ENCODE results near the gene MIEF1.
A peak's percentile ranks its signal among the peaks of the same experiment; 100 is the strongest.

MIEF1 gene

GRCh38 chr22:39502109-39502788, at the start of gene MIEF1:
Gene MIEF1, plus strand, starts transcription at chr22:39502290. Its CDS starts 9,005 bp downstream, at chr22:39511295.
- DNase-seq (ENCODE audit: low read depth in 2 of 2, low spot score in 1 of 2): peak; percentile 82 to 84

DNA sequence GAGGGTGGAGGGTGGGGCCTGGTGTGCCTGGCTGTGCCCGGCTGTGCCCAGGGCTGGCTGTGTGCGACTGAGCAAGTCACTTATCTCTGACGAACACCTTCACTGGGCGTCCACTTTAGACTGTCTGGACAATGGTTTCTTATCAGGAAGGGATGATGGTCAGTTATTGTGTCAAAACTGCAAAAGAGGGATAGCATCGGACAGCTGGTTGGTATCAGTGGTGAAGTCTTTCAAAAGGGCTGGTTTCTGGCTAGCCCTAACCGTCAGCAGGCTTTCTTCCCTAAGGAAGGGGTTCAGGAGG, 49.4 kb upstream of the MIEF1 start:
- no peak for DNase-seq (ENCODE audit: low read depth in 2 of 2, low spot score in 1 of 2)

GRCh38 chr22:39453765-39454378, 48.2 kb upstream of the MIEF1 start:
- no peak for DNase-seq (ENCODE audit: low read depth in 2 of 2, low spot score in 1 of 2)

GRCh38 chr22:39454385-39454871, 47.7 kb upstream of the MIEF1 start:
- no peak for DNase-seq (ENCODE audit: low read depth in 2 of 2, low spot score in 1 of 2)

- DNase-seq (ENCODE audit: low read depth in 2 of 2, low spot score in 1 of 2): no peak
These were observed 45.4 kb upstream of the MIEF1 start, which contains the start of gene MGAT3 for GRCh38 chr22:39456522-39457197. Gene MGAT3, plus strand, starts transcription at chr22:39457012. Its CDS starts 30,336 bp downstream, at chr22:39487348.

DNA sequence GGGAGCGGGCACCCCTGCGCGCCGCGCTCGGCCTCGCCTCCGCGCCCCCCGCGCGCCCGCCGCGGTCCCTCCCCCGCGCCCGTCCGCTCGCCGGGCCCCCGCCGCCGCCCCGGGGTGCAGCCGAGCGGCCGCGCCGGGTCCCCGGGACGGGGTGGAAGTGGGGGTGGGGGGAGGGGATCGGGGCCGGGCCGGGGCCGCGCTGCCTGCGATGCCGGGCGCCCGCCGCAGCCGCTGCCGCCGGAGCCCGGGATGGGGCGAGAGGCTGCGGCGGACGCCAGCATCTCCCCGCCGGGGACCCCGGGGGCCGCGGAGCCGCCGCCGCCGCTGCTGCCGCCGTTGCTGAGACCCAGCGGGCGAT, 44.9 kb upstream of the MIEF1 start:
- no peak for DNase-seq (ENCODE audit: low read depth in 2 of 2, low spot score in 1 of 2)

GRCh38 chr22:39457556-39458443, 44.3 kb upstream of the MIEF1 start:
- no peak for DNase-seq (ENCODE audit: low read depth in 2 of 2, low spot score in 1 of 2)

- no peak for DNase-seq (ENCODE audit: low read depth in 2 of 2, low spot score in 1 of 2)
These were observed 43.5 kb upstream of the MIEF1 start for GRCh38 chr22:39458444-39459083.

DNA sequence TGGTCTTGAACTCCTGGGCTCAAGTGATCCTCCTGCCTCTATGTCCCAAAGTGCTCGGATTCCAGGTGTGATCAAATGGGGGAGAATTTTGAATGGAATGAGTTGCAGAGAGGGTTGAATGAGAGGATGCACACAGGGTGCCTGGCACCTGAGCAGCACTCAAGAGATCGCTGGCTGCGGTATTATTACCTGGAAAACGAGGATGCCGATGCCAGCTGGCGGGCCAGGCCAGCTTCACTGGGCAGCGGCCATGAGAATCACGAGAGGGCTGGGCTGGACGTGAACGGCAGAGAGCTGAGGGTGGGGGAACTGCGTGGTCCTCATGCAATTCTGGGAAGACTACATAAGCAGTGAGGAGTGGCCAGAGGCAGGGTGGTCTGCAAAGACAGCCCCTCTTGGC, 42.4 kb upstream of the MIEF1 start:
- no peak for DNase-seq (ENCODE audit: low read depth in 2 of 2, low spot score in 1 of 2)

DNA sequence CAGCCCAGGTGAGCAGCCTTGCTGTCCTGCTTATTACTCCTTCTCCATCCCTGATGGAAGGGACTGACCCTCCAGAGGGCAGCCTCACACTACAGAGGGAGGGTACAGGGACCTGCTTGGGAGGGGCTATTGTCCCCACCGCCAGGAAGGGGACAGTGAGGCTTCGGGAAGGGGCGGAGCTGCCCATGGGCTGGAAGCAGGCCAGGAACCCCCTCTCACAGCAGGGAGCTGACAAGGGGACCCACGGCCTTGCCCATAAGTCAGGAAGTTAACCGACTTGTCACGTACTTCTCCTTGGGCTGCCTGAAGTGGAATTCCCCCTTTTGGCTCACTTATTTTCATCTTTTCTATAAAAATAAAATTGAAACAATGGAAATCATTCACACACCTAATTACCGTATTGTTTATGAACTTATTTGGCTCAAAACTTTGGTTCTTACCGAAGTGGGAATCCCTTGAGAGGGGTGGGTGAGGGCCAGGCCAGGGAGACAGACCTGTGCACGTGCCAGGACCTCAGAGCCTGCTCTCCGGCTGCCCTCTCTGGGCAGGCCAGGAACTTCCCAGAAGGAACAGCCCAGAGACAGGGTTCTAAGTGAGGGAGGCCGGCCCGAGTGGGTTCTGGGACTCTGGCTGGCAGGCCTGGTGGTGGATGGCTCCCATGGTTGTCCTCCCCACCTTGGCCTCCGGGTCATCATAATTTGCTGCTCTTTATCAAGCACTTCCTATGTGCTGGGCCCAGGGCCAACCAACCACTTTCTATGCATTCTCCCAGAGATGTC, 39.5 kb upstream of the MIEF1 start:
- no peak for DNase-seq (ENCODE audit: low read depth in 2 of 2, low spot score in 1 of 2)

- DNase-seq (ENCODE audit: low read depth in 2 of 2, low spot score in 1 of 2): no peak
These were observed 38.8 kb upstream of the MIEF1 start for GRCh38 chr22:39463277-39463676.

DNA sequence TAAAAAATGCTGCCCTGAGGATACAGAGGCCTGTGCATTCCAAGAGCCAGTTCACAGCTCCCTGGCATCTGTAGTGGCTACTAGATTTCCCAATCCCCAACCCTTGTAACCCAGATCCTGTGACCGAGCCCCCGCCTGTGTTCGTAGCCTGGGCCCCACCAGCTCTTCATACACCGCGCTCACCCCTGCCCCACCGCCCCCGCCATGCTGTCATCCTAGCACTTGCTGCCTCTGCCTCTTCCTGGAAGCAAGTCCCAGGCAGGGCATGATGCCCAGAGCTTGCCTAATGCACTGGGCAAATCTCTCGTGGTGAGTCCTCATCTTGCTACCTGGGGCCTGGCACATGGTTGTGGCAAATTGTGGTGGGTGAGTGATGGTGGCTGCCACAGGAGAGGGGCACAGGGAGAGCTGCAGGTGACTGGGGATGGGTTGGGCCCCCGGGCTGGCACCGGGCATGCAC, 38.1 kb upstream of the MIEF1 start:
- DNase-seq (ENCODE audit: low read depth in 2 of 2, low spot score in 1 of 2): no peak

- DNase-seq (ENCODE audit: low read depth in 2 of 2, low spot score in 1 of 2): no peak
These were observed 35.7 kb upstream of the MIEF1 start for GRCh38 chr22:39466228-39467006.

DNA sequence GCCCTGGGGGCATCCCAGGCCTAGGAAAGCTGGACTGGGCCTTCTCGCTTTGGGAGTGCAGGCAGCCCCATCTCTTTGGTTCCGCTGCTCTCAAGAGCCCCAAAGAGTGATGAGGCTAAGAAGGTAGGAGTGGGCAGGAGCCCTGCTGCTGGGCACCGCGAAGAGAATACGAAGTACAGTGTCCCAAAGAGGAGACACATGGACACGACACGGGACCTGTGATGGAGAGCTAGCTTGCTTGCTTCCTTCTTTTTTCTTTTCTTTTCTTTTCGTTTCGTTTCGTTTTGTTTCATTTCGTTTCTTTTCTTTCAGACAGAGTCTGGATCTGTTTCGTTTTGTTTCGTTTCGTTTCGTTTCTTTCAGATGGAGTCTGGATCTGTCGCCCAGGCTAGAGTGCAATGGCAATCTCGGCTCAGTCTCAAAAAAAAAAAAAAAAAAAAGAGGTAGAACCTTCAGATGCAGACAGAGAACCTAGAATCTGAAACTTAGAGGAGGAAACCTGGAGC, 34.6 kb upstream of the MIEF1 start:
- no peak for DNase-seq (ENCODE audit: low read depth in 2 of 2, low spot score in 1 of 2)

- DNase-seq (ENCODE audit: low read depth in 2 of 2, low spot score in 1 of 2): no peak
These were observed 33.4 kb upstream of the MIEF1 start for GRCh38 chr22:39468487-39469325.

- DNase-seq (ENCODE audit: low read depth in 2 of 2, low spot score in 1 of 2): no peak
These were observed 32.8 kb upstream of the MIEF1 start for GRCh38 chr22:39469326-39469680.

DNA sequence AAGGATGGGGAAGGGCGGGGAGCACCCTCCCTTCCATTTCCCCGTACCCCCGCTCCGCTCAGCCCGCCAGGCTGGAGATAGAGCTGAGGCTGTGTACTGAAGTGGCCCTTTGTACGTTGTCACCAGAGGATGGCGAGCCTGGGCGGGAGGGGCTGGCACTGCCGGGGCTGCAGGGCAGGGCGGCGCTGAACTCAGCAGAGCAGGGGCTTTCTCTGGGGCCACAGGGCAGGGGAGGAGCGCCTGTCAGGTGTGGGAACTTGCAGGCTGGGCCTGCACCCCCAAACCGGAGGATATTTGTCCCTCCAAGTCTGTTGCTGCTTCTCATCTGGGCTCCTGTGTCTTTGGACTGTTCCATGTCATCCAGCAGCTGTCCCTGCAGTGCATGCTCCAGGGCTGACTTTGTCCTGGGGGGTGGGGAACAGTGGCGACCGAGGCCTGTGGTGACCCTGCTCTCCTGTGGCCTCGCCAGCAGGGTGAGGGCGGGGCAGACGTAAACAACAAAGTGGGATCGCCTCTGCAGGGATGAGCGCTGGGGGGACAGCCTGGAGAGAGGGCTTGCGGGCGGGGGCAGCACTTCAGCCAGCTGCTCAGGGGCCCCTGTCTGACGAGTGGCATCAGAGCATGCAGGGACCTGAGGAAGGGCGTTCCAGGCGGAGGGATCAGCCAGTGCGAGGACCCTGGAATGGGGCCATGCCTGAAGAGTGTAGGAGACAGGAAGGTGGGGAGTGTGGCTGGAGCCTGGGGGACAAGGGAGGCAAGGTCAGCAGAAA, 32.2 kb upstream of the MIEF1 start:
- DNase-seq (ENCODE audit: low read depth in 2 of 2, low spot score in 1 of 2): no peak

Measured in stimulated activated CD8-positive, alpha-beta memory T cell treated with anti-CD3 and anti-CD28 coated beads, Interleukin-4, amount 100 ng/mL, for 1 hour (primary cell).